ENCODE data around the gene MYOM1.

DNA sequence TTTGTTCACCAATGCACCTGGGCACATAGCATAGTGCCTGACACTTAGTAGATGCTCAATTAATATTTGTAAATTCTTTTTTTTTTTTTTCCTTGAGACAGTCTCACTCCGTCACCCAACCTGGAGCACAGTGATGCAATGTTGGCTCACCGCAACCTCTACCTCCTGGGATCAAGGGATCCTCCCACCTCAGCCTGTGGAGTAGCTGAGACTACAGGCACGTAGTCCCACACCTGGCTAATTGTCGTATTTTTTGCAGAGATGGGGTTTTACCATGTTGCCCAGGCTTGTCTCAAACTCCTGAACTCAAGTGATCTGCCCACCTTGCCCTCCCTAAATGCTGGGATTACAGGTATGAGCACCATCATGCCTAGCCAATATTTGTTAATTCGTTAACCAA, 183.7 kb downstream of the MYOM1 start:
- TF ChIP-seq, protein P1, sequence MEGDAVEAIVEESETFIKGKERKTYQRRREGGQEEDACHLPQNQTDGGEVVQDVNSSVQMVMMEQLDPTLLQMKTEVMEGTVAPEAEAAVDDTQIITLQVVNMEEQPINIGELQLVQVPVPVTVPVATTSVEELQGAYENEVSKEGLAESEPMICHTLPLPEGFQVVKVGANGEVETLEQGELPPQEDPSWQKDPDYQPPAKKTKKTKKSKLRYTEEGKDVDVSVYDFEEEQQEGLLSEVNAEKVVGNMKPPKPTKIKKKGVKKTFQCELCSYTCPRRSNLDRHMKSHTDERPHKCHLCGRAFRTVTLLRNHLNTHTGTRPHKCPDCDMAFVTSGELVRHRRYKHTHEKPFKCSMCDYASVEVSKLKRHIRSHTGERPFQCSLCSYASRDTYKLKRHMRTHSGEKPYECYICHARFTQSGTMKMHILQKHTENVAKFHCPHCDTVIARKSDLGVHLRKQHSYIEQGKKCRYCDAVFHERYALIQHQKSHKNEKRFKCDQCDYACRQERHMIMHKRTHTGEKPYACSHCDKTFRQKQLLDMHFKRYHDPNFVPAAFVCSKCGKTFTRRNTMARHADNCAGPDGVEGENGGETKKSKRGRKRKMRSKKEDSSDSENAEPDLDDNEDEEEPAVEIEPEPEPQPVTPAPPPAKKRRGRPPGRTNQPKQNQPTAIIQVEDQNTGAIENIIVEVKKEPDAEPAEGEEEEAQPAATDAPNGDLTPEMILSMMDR (IDR thresholded peaks at IDR 0.05; ENCODE audit: extremely low read depth in 1 of 2, insufficient read depth in 1 of 2, low read depth in 1 of 2, low read length in 2 of 2): no peak
- TF ChIP-seq JUN (IDR thresholded peaks at IDR 0.05; ENCODE audit: borderline replicate concordance, insufficient read depth, insufficient read length, low read depth): no peak
